ENCODE results near the gene BICD2.
"Not testable (repeated sequence)": the region's sequence is repeated elsewhere in the genome, so short reads cannot be mapped to it uniquely, and the experiment has no call there.

Gene BICD2

DNA sequence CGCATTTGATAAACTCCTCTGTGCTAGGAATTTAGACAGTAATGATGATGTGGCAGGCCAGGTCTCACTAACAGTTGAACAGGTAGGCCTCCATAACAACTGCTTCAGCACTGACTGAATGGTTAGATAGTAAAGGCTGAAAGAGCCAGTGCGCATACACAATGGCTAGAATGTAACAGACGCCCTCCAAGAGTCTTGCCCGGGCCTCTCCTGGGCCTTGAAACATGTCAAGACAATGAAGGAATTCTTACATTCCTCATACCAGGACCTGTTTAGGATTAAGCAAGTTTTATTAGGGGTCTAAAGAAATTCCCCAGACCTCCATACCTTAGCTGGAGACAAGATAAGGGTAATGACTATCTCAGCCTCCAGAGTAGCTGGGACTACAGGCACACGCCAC lies 6.7 kb upstream of the BICD2 start:
- H3K4me3 ChIP-seq (ENCODE audit: low read depth, low read length): no peak overlapping the region

DNA sequence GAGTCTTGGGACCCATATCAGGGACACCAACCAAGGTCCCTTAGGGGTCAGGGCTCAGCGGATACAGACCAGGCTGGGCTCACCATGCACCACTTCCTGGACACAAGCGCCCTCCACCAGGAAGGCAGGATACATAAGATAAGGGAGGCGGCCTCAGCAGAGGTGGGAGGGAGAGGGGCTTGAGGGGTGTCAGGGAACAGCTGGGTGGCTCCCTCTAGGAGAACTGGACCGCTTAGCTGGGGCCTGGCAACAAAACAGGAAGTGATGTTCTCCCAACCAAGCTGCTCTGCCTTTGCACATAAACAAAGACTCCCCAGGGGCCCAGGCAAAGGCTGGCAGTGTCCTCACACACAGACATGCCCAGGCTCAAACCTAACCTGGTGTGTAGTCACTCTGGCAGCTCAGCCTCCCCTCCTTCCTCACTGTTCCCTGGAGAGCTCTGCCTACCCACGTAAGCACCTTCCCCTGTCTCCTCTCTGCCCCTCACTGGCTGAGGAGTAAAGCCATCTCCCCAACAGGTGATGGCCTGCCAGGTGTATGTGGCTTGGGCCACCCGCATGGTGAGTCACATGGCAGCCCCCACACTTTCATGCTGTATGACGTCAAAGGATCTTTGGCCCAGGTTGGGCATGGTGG lies 5.8 kb upstream of the BICD2 start:
- H3K4me3 ChIP-seq (ENCODE audit: low read depth, low read length): no peak overlapping the region

- H3K4me3 ChIP-seq (ENCODE audit: low read depth, low read length): no peak overlapping the region
These were observed 5.3 kb upstream of the BICD2 start for GRCh38 chr9:92769990-92770359.

DNA sequence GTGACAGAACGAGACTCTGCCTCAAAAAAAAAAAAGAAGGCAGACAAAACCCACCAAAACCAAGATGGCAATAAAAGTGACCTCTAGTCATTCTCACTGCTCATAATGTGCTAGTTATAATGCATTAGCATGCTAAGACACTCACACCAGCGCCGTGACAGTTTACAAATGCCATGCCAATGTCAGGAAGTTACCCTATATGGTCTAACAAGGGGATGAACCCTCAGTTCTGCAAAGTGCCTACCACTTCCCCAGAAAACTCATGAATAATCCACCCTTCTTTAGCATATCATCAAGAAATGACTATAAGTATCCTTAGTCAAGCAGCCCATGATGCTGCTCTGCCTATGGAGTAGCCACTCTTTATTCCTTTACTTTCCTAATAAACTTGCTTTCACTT lies 4.7 kb upstream of the BICD2 start:
- no peak overlapping the region for H3K4me3 ChIP-seq (ENCODE audit: low read depth, low read length)

- H3K4me3 ChIP-seq (ENCODE audit: low read depth, low read length): not testable (repeated sequence)
These were observed 4.2 kb upstream of the BICD2 start for GRCh38 chr9:92768816-92769215.

- H3K4me3 ChIP-seq (ENCODE audit: low read depth, low read length): no peak overlapping the region
These were observed 2.7 kb upstream of the BICD2 start for GRCh38 chr9:92767066-92768054.

DNA sequence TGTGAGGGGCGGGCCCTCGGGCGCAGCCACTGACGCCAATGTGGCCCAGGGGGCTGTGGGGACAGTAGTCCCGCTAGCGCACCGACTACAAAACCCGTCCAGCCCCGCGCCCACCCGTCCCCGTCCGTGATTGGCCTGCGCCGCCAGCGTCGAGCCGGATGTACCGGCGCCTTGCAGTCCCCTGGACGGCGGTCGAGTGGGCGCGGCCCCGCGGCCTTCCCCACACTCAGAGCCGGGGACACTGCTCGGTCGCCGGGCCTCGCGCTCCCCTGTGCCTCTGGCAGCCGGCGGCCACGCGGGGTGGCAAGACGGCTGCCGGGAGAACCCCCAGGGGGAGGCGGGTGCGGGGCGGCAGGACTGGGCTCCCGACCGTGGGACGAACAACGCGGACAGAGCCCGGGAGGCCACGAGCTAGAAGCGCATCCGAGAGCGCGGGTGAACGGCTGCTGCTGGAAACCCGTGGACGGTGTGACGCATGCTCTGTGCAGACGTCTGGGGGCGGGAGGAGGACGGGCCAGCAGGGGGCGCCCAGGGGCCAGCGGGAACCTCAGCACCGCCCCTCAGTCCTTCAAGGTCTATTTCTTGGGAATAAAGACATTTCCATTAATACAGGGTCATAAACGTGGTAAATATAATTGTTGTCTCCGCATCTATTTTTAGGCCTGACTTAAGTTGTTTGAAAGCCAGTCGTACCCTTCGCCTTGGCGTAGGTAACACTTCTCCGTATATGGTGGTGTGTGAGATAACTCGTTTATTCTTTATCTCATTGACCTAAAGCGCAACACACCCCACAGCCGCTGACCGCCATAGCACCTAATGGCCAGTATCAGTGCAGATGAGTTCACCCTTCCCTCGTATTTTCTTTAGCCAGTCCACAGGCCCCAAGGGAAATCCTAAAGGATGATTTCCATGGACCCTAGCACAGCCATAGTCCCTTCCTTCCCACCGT lies 629 bp upstream of the BICD2 start:
- peak overlapping the region; percentile 71 for H3K4me3 ChIP-seq (ENCODE audit: low read depth, low read length)

- peak overlapping the region; percentile 94 for H3K4me3 ChIP-seq (ENCODE audit: low read depth, low read length)
These were observed 782 bp downstream of the BICD2 start for GRCh38 chr9:92763721-92764380.

DNA sequence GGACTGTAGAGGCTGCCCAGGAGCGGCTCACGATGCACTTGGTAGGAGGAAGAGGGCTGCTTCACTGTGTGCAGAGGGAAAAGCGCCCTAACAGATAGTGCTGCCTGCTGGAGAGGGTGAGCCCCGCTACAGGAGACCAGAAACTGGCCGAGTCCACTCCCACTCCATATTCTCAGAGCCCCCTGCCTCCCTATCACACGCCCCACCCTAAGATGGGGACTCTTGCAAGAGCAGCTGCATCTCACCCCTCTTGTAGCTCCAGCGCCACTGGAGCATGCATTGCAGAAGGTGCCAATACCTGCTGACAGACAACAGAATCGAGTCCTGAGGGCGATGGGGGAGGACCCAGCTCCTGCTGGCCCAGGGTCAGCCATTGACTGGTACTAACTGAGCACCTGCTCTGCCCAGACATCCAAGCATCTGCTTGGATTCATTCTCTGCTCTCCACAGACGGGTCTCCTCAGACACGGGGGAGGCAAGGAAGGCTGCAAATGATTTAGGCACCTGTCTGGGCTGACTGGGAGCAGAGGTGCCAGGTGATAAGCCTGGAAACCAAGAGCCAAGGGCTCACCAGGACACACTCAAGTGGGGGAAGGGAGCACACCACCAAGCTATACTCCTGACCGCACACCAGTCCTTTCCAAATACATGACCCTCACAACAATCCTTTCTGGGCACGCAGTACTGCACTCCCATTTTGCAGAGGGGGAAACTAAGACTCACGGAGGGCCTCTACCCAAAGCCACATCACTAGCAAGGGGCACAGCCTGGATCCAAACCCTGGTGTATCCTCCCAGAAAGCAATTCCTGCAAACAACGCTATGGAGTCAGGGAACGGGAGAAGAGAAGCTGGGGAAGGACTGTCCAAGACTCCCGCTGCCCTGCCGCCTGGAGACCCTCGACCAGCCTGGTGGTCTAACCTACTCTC lies 1.6 kb downstream of the BICD2 start:
- H3K4me3 ChIP-seq (ENCODE audit: low read depth, low read length): peak overlapping the region; percentile 94

DNA sequence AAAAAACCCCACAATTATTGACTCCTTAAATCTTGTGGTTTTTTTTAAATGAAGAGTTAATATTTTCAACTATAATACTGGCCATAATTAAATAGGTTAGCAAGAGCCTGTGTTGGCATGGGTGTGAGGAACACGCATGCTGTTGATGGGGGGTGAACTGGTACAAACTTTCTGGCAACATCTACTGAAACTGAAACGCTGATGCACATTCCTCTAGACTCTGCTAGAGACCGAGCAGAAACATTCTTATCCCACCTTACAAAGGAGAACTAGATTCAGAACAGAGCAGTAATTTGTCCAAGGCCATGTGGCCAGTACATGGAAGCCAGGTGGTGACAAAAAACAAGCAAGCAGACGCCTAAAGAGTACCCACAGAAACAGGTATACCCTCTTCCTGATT lies 2.4 kb downstream of the BICD2 start:
- no peak overlapping the region for H3K4me3 ChIP-seq (ENCODE audit: low read depth, low read length)

DNA sequence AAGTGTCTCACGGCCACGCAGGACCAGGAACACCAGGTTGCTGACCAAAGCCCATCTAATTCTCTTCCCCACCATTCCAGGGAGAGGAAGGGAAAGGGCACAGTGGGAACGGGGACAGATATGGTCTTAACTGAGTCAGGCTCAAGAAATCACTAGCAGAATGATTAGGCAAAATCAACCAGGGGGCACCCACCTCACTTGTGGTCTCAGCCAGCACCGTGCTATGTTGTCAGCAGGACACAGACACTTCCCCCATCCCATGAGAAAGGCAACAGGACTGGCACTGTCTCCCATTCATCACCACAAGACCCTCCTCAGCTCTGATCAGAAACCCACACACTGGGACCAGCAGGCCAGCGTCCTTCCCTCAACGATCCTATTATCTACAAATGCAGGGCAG lies 2.9 kb downstream of the BICD2 start:
- H3K4me3 ChIP-seq (ENCODE audit: low read depth, low read length): no peak overlapping the region

DNA sequence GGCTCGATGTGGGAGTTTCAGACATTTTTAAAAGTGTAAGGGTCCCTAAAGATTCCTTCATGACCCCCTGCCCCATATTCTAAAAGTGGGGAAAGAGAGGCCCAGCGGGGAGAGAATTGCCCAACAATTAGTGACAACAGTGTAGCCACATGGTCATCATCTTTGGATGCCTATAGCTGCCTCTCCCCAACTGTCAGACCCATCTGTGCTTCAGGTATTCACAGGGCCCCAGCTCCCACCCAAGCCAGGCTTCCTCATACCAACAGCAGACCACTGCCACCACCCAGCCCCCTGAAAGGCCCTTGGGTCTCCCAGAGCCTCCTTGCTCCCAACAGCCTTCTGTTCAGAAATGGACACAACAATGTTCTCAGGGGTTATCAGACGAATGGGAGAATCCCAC lies 4.1 kb downstream of the BICD2 start:
- H3K4me3 ChIP-seq (ENCODE audit: low read depth, low read length): no peak overlapping the region

DNA sequence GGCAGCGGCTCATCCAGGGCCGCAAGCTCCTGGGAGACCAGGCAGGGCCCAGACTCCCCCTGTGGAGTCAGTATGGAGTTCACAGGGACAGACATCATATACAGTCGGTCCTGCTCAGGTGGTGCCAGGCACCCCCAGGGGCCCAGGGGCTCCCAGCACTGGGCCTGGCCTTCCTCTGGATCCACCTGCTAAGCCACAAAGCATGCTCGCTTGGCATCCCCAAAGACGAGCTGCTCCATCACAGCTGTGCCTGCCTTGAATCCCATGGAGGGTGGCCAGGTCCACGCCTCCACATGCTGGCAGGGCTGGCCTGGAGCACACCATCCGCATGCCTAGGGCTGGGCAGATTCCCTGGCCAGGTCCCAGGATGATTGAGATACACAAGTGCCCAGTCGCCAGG lies 4.6 kb downstream of the BICD2 start:
- H3K4me3 ChIP-seq (ENCODE audit: low read depth, low read length): no peak overlapping the region

- no peak overlapping the region for H3K4me3 ChIP-seq (ENCODE audit: low read depth, low read length)
These were observed 5.2 kb downstream of the BICD2 start for GRCh38 chr9:92759446-92759845.

DNA sequence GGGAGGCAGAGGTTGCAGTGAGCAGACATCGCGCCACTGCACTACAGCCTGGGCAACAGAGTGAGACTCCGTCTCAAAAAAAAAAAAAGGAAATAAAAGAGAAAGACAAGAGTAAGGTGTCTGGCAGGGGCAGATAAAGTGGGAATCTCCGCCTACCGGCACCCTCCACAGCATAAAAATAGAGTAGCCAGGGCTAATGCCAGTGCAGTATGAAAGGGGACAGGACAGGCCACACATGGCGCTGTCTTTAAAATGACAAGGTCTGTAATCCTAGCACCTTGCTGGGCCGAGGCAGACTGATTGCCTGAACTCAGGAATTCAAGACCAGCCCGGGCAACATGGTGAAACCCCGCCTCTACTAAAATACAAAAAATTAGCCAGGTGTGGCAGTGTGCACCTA lies 7.8 kb downstream of the BICD2 start:
- no peak overlapping the region for H3K4me3 ChIP-seq (ENCODE audit: low read depth, low read length)

- no peak overlapping the region for H3K4me3 ChIP-seq (ENCODE audit: low read depth, low read length)
These were observed 10.4 kb downstream of the BICD2 start for GRCh38 chr9:92754091-92754745.

- H3K4me3 ChIP-seq (ENCODE audit: low read depth, low read length): no peak overlapping the region
These were observed 11.7 kb downstream of the BICD2 start for GRCh38 chr9:92752812-92753404.

GRCh38 chr9:92749934-92750315 lies 14.7 kb downstream of the BICD2 start:
- H3K4me3 ChIP-seq (ENCODE audit: low read depth, low read length): no peak overlapping the region
